Fibroblast of the aortic adventitia (primary cell): ENCODE data around the gene SH3PXD2A. TPM values are rescaled to one million over a fixed set of nuclear protein-coding genes. Genes with fewer than 3 reads are reported as not detected.

Source experiments
- DNase-seq: peaks from one replicate; pipeline ENCODE4 v3.0.0-alpha.2; 2010; ENCODE audit warnings: low read depth
- H3K4me3 ChIP-seq: 2 replicates; pipeline ENCODE4 v1.5.1; 2011; ENCODE audit warnings: low read depth, mild to moderate bottlenecking, control low read depth, low read length, moderate library complexity
- total RNA-seq: library from RNA; depleted of rRNA; stranded (reverse); fragments of >200 nt; gene quantifications from 2 replicates; pipeline ENCODE4 v1.2.3, GENCODE V29; 2012; ENCODE audit warnings: low replicate concordance
- TF ChIP-seq, protein P1 (sequence below): IDR thresholded peaks from 2 replicates; pipeline ENCODE4 v1.5.1; 2011; ENCODE audit warnings: mild to moderate bottlenecking, low read length, control low read depth, inconsistent platforms; ENCODE audit not compliant: insufficient read depth

SH3PXD2A gene
- total RNA-seq, 1 donor: 20.4 TPM

DNA sequence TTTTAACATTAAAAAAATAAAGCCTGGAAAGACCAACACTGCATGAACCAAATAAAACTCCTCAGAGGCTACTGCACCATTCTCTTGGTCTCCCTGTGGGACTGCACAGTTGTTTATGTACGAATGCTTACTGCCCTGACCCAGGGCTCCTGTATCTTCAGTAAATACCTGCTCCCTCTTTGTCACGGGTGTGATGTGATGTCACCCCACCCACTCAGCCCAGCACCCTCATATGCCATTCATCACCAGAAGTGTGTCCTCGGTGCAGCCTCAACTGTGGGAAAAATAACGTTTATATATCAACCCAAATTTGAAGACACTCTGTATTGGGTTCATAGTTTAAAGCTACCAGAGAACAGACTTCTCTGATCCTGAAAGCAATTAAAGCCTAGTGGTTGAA, 14.0 kb upstream of the SH3PXD2A start:
- DNase-seq: no peak
- no peak overlapping the region for H3K4me3 ChIP-seq
- TF ChIP-seq, protein P1, sequence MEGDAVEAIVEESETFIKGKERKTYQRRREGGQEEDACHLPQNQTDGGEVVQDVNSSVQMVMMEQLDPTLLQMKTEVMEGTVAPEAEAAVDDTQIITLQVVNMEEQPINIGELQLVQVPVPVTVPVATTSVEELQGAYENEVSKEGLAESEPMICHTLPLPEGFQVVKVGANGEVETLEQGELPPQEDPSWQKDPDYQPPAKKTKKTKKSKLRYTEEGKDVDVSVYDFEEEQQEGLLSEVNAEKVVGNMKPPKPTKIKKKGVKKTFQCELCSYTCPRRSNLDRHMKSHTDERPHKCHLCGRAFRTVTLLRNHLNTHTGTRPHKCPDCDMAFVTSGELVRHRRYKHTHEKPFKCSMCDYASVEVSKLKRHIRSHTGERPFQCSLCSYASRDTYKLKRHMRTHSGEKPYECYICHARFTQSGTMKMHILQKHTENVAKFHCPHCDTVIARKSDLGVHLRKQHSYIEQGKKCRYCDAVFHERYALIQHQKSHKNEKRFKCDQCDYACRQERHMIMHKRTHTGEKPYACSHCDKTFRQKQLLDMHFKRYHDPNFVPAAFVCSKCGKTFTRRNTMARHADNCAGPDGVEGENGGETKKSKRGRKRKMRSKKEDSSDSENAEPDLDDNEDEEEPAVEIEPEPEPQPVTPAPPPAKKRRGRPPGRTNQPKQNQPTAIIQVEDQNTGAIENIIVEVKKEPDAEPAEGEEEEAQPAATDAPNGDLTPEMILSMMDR: no peak

DNA sequence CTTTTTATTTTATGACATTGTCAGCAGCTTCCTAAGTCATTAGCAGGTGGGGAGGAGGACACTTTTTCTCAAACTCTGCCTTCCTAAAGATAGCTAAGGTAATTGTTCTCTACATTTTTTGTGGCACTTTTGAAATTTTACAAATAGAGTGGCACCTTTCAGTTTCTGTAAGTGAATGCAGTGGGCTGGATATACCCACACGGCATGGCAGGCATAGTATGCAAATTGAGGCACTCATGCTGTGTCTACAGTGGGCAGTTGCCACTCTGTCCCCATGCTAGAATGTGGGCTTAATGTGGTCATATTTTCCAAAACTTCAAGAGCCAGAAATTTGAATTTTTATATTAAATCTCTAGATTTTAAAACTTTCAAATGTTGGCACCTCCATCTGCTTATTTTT, 12.8 kb upstream of the SH3PXD2A start:
- no peak for DNase-seq
- TF ChIP-seq, protein P1: no peak
- no peak overlapping the region for H3K4me3 ChIP-seq

DNA sequence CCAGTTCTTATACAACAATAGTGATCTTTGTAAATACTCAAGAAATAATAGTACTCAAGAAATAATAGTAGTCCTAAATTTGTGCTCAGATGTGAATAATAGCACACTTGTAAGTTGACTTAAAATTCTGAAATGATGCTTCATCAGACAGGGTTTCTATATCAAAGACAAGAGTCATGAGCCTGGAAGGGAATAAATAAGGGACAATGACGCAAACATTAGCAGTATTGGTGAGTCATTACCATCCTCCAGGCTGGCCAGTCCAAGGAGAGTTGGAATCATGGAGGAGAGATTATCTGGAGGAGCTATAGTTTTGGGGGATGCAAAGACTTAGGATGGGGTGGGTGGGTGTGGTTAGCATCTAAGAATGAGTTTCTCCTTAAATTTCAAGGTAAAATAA, 6.1 kb upstream of the SH3PXD2A start:
- TF ChIP-seq, protein P1: no peak
- DNase-seq: peak; percentile 71
- H3K4me3 ChIP-seq: no peak overlapping the region

DNA sequence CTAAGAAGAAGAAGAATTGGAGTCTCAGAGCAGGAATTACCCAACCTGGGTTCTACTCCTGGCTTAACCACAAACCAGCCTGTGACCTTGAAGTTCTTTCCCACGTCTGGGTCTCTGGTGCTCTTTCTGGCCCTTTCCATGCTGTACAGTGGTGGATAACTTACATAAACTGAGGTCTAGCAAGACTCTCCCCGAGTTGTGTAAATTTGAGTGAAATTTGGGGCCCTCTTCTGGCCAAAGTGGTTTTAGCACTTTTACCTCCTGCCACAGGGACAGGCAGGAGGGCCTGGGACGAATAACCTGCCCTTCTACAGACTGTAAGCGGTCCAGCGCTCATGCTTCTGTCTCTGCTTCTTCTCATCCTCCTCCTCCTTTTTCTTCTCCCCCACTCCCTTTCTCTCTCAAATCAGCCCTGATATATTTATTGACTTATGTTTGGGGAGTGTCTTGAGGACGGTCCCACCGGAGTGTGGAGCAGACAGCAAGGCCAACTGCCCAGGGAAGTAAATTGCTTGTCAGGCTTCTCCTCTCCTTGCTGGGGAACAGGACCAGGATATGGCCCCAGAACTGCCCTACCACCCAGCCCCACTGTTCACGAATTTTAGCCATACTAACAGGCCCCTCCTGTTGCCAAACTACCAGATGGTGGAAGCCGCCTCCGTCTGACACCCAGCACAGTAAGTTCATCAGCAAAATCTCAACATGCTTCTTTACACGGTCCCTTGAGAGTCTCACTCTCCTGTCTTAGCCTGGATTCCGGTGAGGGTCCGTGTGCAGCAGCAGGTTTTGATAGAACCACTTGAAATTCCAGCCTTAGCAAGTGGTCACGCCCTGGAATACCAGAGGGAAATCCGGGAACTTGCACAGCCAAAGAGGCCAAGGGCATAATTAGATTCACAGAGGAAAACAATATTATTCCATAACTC, 4.0 kb upstream of the SH3PXD2A start:
- no peak overlapping the region for H3K4me3 ChIP-seq
- peak; percentile 83 for DNase-seq
- TF ChIP-seq, protein P1: peak; percentile 74

DNA sequence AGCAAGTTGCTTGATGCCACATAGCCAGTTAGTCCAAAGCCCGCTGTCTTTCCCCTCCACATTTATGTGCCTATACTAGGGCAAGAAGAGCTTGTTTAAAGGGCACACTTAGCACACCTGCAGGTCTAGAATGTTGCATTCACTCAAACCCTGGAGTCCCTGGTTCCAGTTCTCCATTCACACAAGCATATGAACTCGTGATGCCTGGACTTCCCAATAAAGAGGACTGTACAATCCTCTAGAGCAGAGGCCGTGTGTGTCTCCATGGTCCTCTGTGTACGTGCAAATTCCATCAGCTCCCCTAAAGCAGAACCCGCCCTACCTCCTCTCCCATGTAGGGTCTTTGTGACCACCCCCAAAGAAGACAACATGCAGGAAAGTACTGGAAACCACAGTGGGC, 3.0 kb upstream of the SH3PXD2A start:
- no peak for DNase-seq
- TF ChIP-seq, protein P1: no peak
- H3K4me3 ChIP-seq: no peak overlapping the region

DNA sequence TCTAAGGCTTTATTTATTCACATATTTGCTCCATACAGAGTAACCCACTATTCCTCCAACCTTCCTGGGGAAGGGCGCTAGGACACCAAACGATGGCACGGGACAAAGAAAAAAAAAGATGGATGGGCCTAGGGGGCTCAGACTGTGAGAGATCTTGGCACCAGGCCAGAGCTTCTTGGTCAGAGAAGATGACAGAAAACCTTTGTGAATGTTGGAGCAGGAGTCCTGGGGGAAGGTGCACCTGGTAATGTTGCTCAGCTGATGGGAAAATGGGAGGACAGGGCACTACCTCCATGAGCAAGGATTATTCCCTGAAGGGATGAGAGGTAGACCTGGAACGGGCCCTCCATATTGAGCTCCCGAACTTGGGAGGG, 1.4 kb upstream of the SH3PXD2A start:
- DNase-seq: no peak
- H3K4me3 ChIP-seq: no peak overlapping the region
- TF ChIP-seq, protein P1: no peak
